CD4-positive, alpha-beta T cell (primary cell): ENCODE measurements around the gene CLIP2. TPM values are rescaled to one million over a fixed set of nuclear protein-coding genes. Genes with fewer than 3 reads are reported as not detected.
"Not testable (repeated sequence)": the region's sequence is repeated elsewhere in the genome, so short reads cannot be mapped to it uniquely, and the experiment has no call there.

ENCODE experiments used
- ATAC-seq: fragments of 200-7000 bp; cut with Tn5 transposase; one replicate; pipeline ENCODE4 v1.10.0; 2022; ENCODE audit warnings: mild to moderate bottlenecking; ENCODE audit not compliant: poor library complexity
- CTCF ChIA-PET: fragments of 350-600 bp; sonication (Branson Sonifier 250); formaldehyde crosslinking; loops from one replicate; lab custom pipeline; 2021; ENCODE audit warnings: antibody characterized with exemption, inconsistent platforms; lab: Charles Lee
- POLR2A ChIA-PET: fragments of 350-600 bp; sonication (Branson Sonifier 250); formaldehyde crosslinking; loops from one replicate; lab custom pipeline; 2021; ENCODE audit warnings: antibody characterized with exemption, inconsistent platforms; lab: Charles Lee
- DNase-seq, 14 experiments: peaks; one replicate each; pipeline ENCODE4 v3.0.0-alpha.2; 2013 to 2020; ENCODE audit warnings: mixed read lengths in 2 of 14
- H3K27ac ChIP-seq, 2 donors: one replicate each; pipeline versions ENCODE4 v1.5.1 to v1.7.0; 2013; ENCODE audit warnings: low read length in 2 of 2, low read depth in 1 of 2, mild to moderate bottlenecking in 1 of 2
- H3K27me3 ChIP-seq, 2 experiments: 1 replicate in 1 of 2; 2 replicates in 1 of 2; pipeline versions ENCODE4 v1.6.1 to v1.7.0; 2013; ENCODE audit warnings: low read length in 2 of 2, control low read depth in 1 of 2, mild to moderate bottlenecking in 1 of 2, moderate library complexity in 1 of 2; ENCODE audit not compliant: insufficient read depth in 2 of 2, control insufficient read depth in 1 of 2
- H3K36me3 ChIP-seq: one replicate; pipeline ENCODE4 v1.6.1; 2013; ENCODE audit warnings: low read length, control low read depth; ENCODE audit not compliant: insufficient read depth
- H3K4me1 ChIP-seq: one replicate; pipeline ENCODE4 v1.6.1; 2013; ENCODE audit warnings: low read length, control low read depth; ENCODE audit not compliant: insufficient read depth
- H3K4me3 ChIP-seq: one replicate; pipeline ENCODE4 v1.5.1; 2013; ENCODE audit warnings: mild to moderate bottlenecking, low read length, moderate library complexity
- H3K9me3 ChIP-seq, 2 experiments: 1 replicate in 1 of 2; 2 replicates in 1 of 2; pipeline versions ENCODE4 v1.6.1 to v1.7.0; 2013; ENCODE audit warnings: low read length in 2 of 2, mild to moderate bottlenecking in 2 of 2, control low read depth in 1 of 2, moderate library complexity in 1 of 2; ENCODE audit not compliant: control insufficient read depth in 1 of 2, insufficient read depth in 1 of 2
- H3K27ac Mint-ChIP-seq: one replicate; pipeline ENCODE4 v1.8.0; 2020; ENCODE audit warnings: mixed read lengths
- H3K27me3 Mint-ChIP-seq: one replicate; pipeline ENCODE4 v1.8.0; 2021; ENCODE audit warnings: mixed read lengths
- H3K36me3 Mint-ChIP-seq: one replicate; pipeline ENCODE4 v1.8.0; 2021; ENCODE audit warnings: low read depth, mixed read lengths
- H3K4me1 Mint-ChIP-seq: one replicate; pipeline ENCODE4 v1.8.0; 2021; ENCODE audit warnings: low read depth, mixed read lengths
- H3K4me3 Mint-ChIP-seq: one replicate; pipeline ENCODE4 v1.8.0; 2020; ENCODE audit warnings: mild to moderate bottlenecking, mixed read lengths
- H3K9me3 Mint-ChIP-seq: one replicate; pipeline ENCODE4 v1.8.0; 2020; ENCODE audit warnings: mixed read lengths
- intact Hi-C, 2 experiments: fragments of 100-400 bp; cut with DNase I in 1 of 2; cut with micrococcal nuclease in 1 of 2; formaldehyde crosslinking; loops; one replicate each; pipeline versions ENCODE4 v1.15.1 to v1.9.0; 2023 to 2025; cut with DNase I, micrococcal nuclease
- total RNA-seq, 174 experiments: library from RNA in 2 of 174; stranded (reverse) in 2 of 174; gene quantifications; one replicate each; pipeline ENCODE4 v1.2.3 and lab custom pipeline; 2021 to 2026
- TF ChIP-seq, protein P1 (sequence below): fragments of 200-600 bp; IDR thresholded peaks from one replicate; pipeline ENCODE4 v1.8.0; 2022; ENCODE audit warnings: antibody characterized with exemption, mild to moderate bottlenecking

CLIP2 gene
- total RNA-seq, 2 experiments from 2014 or later, result 2.4 to 2.7 TPM

DNA sequence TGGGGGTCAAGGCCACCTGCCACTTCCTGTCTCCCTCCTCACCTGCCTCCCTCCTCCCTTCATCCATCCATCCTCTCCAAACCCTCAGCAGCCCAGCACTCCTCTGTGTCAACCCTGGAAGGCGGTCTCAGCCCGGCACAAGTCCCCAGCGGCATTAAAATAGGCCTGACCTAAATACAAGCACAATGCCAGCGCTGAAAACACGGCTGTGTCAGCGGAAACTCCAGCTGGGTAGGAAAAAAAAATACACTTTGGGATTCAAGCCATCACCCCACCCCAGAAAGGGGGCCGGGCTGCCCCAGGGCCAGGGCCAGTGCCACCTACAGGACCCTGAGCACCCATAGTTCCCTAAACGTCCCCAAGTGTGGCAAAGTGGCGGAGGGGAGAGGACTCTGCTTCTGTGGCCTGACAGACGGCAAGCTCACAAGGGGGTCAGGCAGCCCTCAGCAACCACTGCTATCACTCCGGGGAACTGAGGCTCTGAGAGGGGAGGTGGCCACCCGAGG lies 141.8 kb downstream of the CLIP2 start:
- H3K4me1 ChIP-seq, result no peaks in the 10 kb centered on the region
- TF ChIP-seq, protein P1, sequence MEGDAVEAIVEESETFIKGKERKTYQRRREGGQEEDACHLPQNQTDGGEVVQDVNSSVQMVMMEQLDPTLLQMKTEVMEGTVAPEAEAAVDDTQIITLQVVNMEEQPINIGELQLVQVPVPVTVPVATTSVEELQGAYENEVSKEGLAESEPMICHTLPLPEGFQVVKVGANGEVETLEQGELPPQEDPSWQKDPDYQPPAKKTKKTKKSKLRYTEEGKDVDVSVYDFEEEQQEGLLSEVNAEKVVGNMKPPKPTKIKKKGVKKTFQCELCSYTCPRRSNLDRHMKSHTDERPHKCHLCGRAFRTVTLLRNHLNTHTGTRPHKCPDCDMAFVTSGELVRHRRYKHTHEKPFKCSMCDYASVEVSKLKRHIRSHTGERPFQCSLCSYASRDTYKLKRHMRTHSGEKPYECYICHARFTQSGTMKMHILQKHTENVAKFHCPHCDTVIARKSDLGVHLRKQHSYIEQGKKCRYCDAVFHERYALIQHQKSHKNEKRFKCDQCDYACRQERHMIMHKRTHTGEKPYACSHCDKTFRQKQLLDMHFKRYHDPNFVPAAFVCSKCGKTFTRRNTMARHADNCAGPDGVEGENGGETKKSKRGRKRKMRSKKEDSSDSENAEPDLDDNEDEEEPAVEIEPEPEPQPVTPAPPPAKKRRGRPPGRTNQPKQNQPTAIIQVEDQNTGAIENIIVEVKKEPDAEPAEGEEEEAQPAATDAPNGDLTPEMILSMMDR, result no peak
- ChIA-PET CTCF (no interaction called here), POLR2A (no interaction called here)
- H3K4me1 Mint-ChIP-seq, result no peaks in the 10 kb centered on the region
- DNase-seq (no peak), ATAC-seq (no peak)
- H3K36me3 ChIP-seq, result no peaks in the 10 kb centered on the region
- H3K36me3 Mint-ChIP-seq, result no peaks in the 10 kb centered on the region
- H3K27ac ChIP-seq, result no peak overlapping the region
- no peaks in the 10 kb centered on the region for H3K27me3 ChIP-seq
- intact Hi-C loops, result no loop called here
- H3K4me3 ChIP-seq, result no peak overlapping the region
- H3K9me3 ChIP-seq, result peaks cover 0 to 8% of the 10 kb centered on the region in 2 experiments
- H3K4me3 Mint-ChIP-seq, result no peak overlapping the region
- no peaks in the 10 kb centered on the region for H3K9me3 Mint-ChIP-seq
- H3K27me3 Mint-ChIP-seq, result no peaks in the 10 kb centered on the region
- no peak overlapping the region for H3K27ac Mint-ChIP-seq

DNA sequence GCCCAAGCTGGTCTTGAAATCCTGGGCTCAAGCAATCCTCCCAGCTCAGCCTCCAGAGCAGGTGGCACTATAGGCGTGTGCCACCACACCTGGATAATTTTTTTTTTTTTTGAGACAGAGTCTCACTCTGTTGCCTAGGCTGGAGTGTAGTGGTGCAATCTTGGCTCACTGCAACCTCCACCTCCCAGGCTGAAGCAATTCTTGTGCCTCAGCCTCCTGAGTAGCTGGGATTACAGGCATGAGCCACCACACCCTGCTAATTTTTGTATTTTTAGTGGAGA lies 148.0 kb downstream of the CLIP2 start:
- DNase-seq, CTCF ChIA-PET, H3K4me1 ChIP-seq, ATAC-seq, POLR2A ChIA-PET, H3K27ac ChIP-seq, H3K4me3 ChIP-seq, H3K27ac Mint-ChIP-seq, H3K4me1 Mint-ChIP-seq, H3K27me3 ChIP-seq, H3K4me3 Mint-ChIP-seq, intact Hi-C loops, H3K36me3 ChIP-seq, H3K9me3 Mint-ChIP-seq, H3K27me3 Mint-ChIP-seq, H3K36me3 Mint-ChIP-seq: not testable (repeated sequence)
- H3K9me3 ChIP-seq, result peaks cover 7 to 31% of the 10 kb centered on the region in 2 experiments

DNA sequence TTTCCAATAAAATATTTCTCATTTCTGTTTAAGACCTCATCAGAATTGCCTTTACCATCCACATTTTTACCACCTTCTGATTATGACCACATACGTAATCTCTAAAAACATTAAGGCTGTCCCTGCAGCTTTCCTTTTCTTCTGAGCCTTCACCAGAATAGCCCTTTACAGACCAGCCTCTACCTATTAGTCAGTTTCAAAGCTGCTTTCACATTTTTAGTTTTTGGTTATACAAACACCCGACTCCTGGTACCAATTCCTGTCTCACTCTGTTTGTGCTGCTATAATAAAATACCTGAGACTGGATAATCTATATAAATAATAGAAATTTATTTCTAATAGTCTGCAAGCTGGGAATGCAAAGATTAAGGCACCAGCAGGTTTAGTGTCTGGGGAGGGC lies 149.1 kb downstream of the CLIP2 start:
- CTCF ChIA-PET, result no interaction called here
- H3K9me3 Mint-ChIP-seq, result no peaks in the 10 kb centered on the region

DNA sequence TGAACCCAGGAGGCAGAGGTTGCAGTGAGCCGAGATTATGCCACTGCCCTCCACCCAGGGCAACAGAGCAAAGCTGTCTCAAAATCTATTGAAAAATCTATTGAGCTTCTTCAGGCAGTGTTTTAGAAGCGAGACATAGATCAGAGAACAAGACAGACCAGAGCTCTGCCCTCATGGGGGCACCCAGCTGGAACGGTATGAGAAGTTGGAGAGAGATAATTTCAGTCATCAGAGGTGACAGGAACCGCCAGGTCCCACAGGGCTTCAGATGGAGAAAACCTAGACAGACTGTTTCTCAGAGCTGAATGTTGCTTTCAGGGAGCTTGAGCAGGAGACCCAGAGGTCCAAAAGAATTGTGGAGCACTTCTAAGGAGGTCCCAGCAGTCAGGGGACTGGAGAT lies 150.3 kb downstream of the CLIP2 start:
- no peak for DNase-seq
- TF ChIP-seq, protein P1, result no peak
- intact Hi-C loops, result no loop called here

More for the DNA sequence above, 149.1 kb downstream of the CLIP2 start:
- H3K27ac Mint-ChIP-seq, result no peak overlapping the region
- no peaks in the 10 kb centered on the region for H3K27me3 Mint-ChIP-seq
- ATAC-seq, result no peak
- Histone ChIP-seq H3K36me3 (no peaks in the 10 kb centered on the region), H3K9me3 (peaks cover 7 to 31% of the 10 kb centered on the region in 2 experiments), H3K4me1 (no peaks in the 10 kb centered on the region), H3K4me3 (no peak overlapping the region), H3K27ac (no peak overlapping the region), H3K27me3 (no peaks in the 10 kb centered on the region)
- intact Hi-C loops, result no loop called here
- no peak for DNase-seq
- no peaks in the 10 kb centered on the region for H3K36me3 Mint-ChIP-seq
- TF ChIP-seq, protein P1, result no peak
- POLR2A ChIA-PET, result no interaction called here
- H3K4me3 Mint-ChIP-seq, result no peak overlapping the region
- no peaks in the 10 kb centered on the region for H3K4me1 Mint-ChIP-seq

DNA sequence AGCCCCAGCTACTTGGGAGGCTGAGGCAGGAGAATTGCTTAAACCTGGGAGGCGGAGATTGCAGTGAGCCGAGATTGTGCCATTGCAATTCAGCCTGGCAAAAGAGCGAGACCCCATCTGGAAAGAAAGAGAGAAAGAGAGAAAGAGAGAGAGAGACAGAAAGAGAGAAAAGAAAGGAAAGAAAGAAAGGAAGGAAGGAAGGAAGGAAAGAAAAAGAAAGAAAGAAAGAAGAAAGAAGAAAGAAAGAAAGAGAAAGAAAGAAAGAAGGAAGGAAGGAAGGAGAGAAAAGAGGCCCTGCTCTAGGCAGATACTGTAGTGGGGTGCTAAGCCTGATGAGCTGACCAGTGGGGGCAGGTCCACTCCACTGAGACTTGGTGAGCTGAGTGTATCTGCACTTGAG lies 150.9 kb downstream of the CLIP2 start:
- ATAC-seq, POLR2A ChIA-PET, H3K4me1 Mint-ChIP-seq, H3K4me3 Mint-ChIP-seq, H3K27ac ChIP-seq, H3K36me3 ChIP-seq, CTCF ChIA-PET, H3K27me3 Mint-ChIP-seq, H3K4me3 ChIP-seq, H3K36me3 Mint-ChIP-seq, intact Hi-C loops, H3K27me3 ChIP-seq, DNase-seq, H3K27ac Mint-ChIP-seq, H3K4me1 ChIP-seq, H3K9me3 Mint-ChIP-seq: not testable (repeated sequence)
- H3K9me3 ChIP-seq, result peaks cover 7 to 31% of the 10 kb centered on the region in 2 experiments

More for the DNA sequence above, 150.3 kb downstream of the CLIP2 start:
- H3K36me3 Mint-ChIP-seq, result no peaks in the 10 kb centered on the region
- H3K4me3 Mint-ChIP-seq, result no peak overlapping the region
- POLR2A ChIA-PET, result no interaction called here
- CTCF ChIA-PET, result no interaction called here
- no peaks in the 10 kb centered on the region for H3K9me3 Mint-ChIP-seq
- Histone ChIP-seq H3K36me3 (no peaks in the 10 kb centered on the region), H3K27me3 (no peaks in the 10 kb centered on the region), H3K4me3 (no peak overlapping the region), H3K27ac (no peak overlapping the region), H3K9me3 (peaks cover 7 to 31% of the 10 kb centered on the region in 2 experiments), H3K4me1 (no peaks in the 10 kb centered on the region)
- H3K4me1 Mint-ChIP-seq, result no peaks in the 10 kb centered on the region
- H3K27ac Mint-ChIP-seq, result no peak overlapping the region
- no peaks in the 10 kb centered on the region for H3K27me3 Mint-ChIP-seq
- ATAC-seq, result no peak
